NCI-H226 (cell line): ENCODE data around the gene BBC3.
"Not testable (repeated sequence)": the region's sequence is repeated elsewhere in the genome, so short reads cannot be mapped to it uniquely, and the experiment has no call there.

Source experiments
- DNase-seq: peaks from one replicate; pipeline ENCODE4 v3.0.0-alpha.2; 2015

The BBC3 gene, protein sequence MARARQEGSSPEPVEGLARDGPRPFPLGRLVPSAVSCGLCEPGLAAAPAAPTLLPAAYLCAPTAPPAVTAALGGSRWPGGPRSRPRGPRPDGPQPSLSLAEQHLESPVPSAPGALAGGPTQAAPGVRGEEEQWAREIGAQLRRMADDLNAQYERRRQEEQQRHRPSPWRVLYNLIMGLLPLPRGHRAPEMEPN

DNA sequence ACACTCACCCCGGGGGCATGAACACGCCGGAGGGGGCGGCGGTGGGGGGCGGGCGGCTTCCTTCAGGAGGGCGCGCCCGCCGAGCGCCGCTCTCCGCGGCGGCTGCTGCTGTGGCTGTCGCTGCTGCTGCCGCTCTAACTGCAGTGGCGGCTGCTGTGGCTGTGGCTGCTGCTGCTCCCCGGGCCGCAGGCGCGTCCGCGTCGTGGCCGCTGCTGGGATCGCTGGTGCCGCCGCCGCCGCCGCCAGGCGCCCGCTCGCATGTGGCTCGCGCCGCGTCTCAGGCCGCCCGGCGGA, at the start of gene BBC3:
Gene BBC3 (minus strand): TSS at position 279 of the 294 bp plus-strand sequence. CDS start 2,768 bp downstream, outside the sequence.
- no peak for DNase-seq

DNA sequence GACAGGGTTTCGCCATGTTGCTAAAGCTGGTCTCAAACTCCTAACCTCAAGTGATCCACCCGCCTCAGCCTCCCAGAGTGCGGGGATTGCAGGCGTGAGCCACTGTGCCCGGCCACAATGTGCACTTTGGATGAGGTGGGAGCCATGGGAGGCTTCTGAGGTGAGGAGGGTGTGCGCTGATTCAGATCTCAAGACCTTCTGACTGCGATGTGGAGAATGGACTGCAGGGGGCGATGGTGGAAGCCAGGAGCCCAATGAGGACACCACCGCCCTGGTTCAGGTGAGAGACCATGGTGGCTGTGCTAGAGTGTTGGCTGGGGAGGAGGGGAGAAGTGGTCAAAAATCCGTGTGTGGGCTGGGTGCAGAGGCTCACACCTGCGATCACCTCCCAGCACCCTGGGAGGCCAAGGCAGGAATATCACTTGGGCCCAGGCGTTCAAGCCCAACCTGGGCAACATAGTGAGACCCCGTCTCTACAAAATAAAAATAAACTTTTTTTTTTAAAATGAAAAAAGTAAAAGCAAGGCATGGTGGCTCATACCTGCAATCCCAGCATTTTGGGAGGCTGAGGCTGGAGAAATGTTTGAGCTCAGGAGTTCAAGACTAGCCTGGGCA, 49.3 kb upstream of the BBC3 start:
- DNase-seq = no peak

DNA sequence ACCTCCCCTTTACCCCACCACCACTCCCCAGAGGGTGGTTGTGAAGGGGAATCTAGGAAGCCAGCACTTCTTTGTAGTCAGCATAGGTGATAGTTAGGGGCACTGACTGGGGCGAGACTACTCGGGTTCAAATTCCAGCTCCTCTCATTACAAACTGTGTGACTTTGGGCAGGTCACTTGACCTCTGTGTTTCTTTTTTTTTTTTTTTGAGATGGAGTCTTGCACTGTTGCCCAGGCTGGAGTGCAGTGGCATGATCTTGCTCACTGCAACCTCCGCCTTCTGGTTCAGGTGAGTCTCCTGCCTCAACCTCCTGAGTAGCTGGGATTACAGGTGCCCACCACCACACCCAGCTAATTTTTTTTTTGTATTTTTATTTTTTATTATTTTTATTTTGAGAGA, 45.5 kb upstream of the BBC3 start:
- not testable (repeated sequence) for DNase-seq

DNA sequence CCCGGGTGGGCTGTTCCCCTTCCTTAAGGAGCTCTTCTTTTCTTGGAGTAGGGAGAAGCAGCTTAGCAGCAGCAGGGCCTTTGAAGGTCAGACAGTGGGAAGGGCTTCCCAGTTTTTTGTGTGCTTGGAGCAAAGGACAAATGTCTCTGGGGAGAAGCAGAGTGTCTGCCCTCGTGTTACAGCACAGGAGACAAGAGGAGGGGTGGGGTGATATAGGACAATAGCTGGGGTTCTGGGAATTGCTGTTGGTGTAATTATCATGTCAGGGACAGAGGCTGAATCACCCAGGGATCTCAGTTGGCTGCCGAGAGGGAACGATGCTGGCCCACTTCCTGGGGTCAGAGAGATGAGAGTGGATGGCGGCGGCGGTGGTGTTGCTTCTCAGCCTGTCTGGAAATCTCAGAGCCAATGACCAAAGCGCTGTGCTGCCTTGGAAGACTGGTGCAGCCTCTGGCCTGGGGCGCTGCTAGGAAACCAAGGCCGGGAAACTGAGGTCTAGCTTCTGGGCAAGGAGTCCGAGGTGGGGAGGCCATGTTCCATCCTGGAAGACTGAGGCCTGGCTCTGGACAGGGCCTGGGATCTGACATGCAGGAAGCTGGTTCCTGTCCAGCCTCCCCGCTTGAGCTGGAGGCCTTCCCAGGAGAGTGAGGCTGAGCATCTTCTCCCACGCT, 44.9 kb upstream of the BBC3 start:
- no peak for DNase-seq

DNA sequence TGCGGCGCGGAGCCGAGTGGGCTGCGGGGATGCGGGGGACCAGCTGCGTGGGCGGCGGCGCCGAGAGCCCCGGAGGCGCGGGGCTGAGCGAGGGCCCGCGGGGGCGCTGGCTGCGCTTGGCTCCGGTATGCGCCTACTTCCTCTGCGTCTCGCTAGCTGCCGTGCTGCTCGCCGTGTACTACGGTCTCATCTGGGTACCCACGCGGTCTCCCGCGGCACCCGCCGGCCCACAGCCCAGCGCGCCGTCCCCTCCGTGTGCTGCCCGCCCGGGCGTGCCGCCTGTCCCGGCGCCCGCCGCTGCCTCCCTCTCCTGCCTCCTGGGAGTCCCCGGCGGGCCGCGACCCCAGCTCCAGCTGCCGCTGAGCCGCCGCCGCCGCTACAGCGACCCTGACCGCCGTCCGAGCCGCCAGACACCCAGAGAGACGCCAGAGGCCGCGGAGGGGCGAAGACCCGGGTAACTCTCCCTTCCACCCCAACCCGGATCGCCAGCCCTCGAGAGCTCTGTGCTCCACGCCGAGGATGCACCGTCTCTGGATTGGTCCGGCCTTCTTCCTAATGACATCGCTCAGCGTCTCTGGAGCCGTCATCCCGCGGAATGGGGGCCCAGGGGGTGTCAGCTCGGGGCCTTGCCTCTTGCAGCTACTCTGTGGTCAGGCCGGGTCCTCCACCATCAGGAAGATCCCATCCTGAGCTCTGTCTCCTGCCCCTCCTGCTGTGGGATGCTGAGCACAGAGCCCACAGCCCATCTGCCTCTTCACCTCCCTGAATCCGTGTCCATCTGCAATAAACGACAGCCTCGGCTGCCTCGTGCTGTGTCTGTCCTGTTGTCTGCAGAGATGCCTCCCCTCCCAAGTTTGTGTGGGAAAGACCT, 44.1 kb upstream of the BBC3 start:
- DNase-seq = no peak

DNA sequence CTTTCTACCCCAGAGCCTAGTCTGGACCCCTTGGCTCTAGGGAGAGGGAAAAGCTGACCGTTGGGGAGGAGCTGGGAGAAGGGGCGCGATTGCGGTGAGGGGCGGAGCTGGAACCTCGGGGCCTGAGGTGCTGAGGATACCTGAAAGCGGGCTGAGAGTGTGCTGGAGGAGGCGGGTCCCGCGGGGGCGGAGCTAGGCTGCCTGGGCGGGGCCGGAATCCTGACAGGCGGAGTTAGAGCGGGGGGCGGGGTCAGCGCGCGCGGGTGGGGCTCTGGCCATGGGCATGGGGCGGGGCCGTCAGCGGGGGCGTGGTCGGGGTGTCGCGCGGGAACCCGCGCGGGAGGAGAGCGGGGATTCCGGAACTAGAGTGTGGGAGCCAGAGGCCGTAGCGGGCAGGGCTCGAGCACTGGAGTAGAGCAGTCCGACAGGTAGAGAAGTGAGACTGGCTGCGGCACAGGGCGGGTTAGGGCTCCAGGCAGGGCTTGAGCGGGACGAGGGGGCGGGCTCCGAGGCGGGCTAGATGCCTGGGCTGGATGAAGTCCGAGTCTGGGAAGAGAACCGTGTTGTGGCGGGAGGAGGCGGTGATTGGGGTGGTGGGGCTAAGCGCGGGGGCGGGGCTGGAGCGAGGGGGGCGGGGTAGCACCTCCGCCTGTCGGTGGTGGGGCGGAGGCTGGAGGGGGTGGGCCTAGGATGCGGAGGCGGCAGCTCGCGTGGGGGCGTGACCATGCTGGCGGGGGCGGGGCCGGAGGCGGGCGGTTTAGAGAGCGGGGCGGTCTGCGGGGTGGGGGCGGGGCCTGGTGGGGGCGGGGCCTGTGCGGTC, 43.3 kb upstream of the BBC3 start, which contains the start of gene INAFM1:
Gene INAFM1 (plus strand): TSS at position 815 of the 820 bp plus-strand sequence. CDS start 35 bp downstream, outside the sequence.
- DNase-seq = peak; percentile 86

DNA sequence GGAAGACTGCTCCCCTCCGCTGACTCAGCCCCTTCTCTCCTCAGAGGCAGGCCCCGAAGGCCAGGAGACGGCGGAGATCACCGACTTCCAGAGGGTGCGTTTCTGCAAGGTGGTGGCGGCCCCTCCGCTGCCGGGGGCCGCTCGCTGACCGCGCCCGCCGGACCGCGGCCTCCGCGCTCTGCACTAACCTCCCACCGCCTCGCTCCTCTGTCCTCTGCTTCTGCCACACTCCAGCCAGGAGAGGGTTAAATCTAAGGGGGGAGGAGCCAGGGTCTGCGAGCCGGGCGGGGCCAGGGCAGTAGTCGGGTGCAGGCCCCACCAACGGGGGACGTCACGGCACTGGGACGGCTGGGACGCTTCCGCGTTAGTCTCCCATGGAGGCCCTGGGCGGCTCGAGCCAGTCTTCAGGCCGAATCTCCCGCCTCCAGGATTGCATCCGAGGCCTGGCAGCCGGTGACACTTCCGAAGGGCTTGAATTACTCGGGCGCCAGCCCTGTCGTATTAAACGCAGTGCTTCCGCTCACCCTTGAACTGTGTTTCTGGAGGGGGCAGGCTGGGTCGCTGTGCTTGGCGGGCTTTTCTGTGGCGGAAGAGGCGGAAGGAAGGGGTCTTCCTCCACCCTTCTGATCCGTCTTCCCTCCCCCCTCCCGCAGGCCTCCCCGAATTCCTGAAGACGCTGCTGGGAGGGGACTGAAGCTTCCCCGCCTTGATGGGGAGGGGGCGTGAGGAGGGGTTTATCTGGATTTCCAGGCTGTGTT, 42.5 kb upstream of the BBC3 start:
- peak; percentile 87 for DNase-seq

DNA sequence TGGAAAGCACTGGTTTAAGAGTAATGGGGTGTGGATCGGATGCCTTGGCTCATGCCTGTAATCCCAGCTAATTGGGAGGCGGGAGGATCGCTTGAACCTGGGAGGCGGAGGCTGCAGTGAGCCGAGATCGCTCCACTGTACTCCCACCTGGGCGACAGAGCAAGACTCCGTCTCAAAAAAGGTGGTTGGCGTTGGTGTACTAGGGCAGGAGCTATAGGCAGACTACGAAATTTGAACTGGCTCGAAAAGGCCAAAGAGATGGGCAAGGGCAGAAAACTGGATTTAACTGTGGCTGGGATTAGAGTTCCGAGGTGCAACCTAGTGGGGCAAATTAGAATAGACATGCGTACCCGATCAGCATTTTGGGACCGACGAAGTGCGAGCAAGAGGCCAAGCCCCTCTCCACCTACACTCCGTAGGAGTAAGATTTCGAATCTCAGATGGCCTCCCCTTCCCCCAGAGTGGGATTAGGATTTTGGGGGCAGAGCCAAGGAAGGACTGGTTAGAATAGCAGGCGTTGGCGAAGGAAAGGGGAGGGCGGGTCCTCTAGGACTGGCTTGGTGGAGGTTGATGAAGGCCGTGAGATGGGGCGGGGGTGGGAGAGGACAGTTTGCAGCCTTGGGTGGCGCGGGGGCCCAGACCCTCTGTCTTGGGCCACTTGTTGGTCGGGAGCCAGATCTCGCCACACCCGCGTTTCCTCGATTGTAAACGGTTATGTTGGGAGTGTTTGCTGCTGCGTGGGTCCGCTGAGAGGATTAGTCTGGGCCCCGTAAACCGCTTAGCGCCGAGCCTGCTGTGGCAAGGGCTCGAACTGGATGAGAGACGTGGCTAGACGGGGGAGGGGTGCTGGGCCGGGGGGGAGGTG, 41.7 kb upstream of the BBC3 start:
- DNase-seq = no peak

DNA sequence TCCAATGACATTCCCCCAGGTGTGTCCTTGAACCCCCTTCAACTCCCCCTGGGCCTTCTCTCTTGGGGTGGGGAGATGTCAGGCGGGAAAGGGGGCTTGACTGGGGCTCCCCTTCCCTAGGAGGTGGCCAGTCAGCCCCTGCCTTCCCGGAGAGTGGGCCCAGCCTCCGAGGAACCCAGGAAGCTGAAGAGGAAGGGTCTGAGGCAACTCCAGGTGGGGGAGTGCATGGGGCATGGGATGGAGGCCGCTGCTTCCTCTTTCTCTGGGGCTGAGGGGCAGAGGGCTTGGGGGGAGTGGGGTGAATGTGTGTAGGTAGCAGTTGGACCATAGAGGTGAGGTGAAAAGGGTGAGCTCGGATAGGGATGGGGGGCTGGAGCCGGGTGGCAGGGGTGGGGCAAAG, 41.0 kb upstream of the BBC3 start:
- no peak for DNase-seq

DNA sequence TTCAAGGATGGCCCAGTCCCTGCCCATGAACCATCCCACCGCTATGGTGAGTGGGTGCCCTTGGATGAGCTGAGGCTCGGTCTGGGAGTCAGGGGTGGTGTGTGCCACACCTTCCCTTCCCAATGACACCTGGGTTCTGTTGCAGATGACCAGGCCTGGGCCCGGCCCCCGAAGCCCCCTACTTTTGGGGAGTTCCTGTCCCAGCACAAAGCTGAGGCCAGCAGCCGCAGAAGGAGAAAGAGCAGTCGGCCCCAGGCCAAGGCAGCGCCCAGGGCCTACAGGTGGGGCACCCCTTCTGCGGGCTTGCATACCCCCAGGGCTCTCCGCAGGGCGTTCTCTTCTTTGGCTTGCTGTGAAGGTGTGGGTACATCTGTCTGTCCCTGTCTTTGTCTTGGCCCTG, 39.4 kb upstream of the BBC3 start:
- DNase-seq = no peak

DNA sequence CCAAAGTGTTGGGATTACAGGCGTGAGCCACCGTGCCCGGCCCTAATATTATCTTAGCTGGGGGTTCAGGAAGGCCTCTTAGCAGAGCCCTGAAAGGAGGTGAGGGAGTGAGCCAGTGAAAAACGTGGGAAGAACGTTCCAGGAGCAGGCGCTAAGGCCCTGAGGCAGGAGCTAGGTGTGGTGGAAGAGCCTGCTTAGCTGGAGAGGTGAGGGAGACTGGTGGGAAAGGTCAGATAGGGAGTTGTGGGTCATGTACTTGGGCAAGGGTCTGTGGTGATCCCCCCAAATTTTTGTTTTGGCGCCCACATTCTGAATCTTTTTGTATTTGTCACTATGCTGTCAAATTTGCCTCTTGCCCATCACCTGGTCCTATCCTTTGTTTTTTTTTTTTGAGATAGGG, 38.6 kb upstream of the BBC3 start:
- no peak for DNase-seq

DNA sequence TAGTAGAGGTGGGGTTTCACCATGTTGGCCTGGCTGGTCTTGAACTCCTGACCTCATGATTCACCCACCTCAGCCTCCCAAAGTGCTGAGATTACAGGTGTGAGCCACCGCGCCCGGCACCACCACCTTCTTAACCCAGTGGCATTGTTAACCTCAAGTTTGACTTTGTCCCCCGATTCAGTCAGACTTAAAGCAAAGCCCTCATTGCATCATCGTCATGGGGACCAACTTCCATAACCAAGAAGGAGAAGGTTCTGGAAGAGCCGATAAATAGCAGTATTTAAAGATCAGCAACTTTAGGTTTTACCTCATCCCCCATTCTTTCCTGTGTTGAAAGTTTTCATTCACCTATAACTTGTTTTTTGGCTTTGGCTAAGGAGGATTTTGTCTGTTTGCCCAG, 37.0 kb upstream of the BBC3 start:
- DNase-seq = no peak

DNA sequence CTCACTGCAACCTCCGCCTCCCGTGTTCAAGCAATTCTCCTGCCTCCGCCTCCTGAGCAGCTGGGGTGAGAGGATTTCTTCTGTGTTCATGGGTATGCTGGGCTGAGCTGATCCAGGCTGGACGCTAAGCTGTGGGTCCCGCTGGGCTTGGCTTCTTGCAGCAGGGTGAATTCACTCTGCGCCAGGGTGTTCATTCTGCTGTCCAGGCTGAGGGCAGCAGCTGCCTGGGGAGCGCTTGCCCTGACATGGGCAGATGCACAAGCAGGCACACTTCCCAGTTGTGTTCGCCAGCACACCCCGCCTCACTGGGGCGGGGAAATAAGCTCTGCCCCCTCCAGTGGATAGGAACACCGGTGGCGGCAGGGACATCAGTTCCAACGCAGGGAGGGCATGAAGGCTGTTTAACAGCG, 36.4 kb upstream of the BBC3 start:
- DNase-seq = no peak

DNA sequence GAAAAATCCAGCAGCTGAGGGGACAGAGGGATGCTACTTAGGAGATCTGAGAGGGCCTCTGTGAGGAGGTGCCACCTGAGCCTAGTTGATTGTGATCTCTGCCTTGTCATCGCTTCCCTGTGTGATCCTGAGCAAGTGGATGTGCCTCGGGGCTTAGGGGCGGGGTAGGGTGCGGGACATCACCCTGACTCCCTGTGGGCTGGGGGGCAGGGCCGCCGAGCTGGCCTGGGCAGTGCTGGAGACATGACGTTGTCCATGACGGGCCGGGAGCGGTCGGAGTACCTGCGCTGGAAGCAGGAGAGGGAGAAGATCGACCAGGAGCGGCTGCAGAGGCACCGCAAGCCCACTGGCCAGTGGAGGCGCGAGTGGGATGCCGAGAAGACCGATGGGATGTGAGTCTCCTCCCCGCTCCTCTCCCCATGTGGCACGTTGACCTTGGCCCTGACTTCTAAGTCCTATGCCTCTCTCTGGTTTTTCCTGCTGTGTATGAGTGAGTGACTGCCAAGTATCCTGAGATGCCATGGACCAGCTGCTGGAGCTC, 35.5 kb upstream of the BBC3 start:
- no peak for DNase-seq

DNA sequence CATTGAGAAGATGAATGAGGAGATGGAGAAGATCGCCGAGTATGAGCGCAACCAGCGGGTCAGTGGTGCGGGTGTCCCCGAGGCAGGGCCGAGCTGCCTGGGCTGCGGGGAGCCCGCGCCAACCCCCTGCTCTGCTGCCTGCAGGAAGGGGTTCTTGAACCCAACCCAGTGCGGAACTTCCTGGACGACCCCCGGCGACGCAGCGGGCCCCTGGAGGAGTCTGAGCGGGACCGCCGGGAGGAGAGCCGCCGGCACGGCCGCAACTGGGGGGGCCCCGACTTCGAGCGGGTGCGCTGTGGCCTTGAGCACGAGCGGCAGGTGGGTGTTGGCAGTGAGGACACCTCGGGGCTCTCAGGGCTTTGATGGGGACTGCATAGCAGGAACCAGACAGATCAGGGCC, 33.6 kb upstream of the BBC3 start:
- no peak for DNase-seq

DNA sequence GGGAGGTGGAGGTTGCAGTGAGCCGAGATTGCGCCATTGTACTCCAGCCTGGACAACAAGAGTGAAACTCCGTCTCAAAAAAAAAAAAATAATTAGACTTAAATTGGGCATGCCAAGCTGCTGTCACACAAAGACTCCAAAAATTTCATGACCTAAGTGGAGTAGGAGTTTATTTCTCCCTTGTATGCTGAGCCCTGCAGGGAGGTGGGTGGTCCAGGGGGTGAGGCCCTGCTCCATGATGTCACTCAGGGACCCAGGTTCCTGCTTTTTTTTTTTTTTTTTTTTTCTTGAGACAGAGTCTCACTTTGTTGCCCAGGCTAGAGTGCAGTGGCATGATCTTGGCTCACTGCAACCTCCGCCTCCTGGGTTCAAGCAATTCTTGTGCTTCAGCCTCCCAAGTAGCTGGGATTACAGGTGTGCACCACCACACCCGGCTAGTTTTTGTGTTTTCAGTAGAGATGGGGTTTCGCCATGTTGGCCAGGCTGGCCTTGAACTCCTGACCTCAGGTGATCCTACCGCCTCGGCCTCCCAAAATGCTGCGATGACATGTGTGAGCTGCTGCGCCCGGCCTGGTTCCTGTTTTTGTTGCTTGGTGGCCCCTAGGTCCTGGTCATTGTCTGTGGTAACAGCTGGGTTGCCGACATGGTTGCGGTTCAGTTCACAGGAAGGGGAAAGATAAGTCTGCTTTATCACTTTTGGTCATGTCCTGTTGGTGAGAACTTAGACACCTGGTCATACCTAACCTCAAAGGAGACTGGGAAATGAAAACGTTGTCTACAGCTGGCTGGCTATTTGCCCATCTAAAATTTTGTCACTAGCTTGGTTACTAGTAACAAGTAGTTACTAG, 31.2 kb upstream of the BBC3 start:
- DNase-seq = not testable (repeated sequence)

DNA sequence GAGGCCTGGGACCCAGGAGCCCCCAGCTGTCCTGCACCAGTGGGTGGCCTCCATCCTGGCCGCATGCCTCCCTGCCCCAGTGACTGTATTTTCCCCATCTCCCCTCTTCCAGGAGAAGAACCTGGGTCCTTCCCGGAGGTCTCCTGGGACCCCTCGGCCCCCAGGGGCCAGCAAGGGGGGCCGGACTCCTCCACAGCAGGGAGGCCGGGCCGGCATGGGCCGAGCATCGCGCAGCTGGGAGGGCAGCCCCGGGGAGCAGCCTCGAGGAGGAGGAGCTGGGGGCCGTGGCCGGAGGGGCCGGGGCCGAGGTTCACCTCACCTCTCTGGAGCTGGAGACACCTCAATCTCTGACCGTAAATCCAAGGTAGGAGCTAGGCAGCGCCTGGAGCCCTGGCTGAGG, 29.5 kb upstream of the BBC3 start:
- DNase-seq = no peak

DNA sequence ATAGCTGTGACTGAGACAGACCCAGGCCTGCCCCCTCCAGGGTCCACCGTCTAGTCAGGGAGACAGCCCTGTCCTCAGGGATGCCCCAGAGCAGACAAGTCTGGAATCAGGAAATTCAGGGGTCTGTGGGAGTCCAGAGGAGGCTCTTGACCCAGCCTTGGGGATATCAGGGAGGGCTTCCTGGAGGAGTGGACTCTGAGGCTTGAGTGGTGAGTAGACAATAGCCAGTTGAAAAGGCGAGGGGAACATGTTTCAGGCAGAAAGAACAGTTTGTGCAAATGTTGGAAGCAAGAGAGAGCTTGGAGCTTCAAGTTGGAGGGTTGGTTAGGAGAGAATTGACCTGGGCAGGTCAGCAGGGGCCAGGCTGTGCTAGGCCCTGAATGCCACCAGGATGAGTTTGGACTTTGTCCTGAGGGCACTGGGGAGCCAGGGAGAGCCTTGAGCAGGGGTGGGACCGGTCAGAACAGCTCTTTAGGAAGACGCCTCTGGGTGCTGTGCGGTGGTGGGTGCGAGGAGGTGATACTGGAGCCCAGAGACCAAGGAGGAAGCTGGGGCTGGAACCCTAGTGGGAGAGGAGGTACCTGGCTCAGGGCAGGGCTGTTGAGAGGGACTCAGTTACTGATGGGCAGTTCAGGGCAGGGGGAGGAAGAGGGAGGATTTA, 28.0 kb upstream of the BBC3 start:
- no peak for DNase-seq

DNA sequence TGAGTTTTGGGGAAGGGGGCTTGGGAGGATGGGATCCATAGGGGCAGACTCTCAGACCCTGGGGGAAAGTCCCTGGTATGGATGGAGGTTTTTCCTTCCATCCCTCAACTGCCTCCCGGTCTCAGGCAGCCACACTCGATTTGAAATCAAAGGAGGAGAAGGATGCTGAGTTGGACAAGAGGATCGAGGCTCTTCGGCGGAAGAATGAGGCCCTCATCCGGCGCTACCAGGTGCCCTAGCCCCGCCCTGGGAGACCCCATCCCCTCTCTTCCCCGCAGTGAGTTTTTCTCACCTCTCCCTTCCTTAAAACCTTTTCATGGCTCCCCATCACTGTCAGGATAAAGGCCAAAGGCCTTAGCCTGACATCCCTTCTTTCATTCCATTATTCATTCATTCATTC, 27.4 kb upstream of the BBC3 start:
- DNase-seq = no peak
